ENCODE results near the gene TUBB.

TUBB gene

DNA sequence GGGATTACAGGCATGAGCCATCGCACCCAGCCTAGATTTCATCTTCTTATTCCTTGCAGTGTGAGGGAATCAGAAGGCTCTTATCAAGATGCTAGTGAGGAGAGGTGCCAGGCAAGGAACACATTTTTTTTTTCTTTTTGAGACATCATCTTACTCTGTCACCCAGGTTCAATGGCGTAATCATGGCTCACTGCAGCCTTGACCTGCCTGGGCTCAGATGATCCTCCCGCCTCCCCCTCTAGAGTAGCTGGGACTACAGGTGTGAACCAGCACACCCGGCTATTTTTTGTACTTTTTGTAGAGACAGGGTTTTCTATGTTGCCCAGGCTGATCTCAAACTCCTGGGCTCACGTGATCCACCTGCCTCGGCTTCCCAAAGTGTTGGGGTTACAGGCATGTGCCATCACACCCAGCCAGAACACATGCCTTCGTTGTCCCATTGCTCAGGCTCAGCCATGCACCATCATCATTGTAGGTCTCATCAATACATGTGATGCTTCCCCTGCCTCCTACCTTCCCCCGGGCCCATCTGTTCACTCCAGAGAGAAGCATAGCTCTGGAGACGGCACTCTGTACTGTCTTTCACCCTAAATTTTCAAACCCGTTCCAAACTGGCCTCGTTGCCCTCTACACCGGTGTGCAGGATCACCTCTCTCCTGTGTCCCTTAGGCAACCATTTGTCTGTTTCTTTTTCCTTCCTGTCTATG is 12.2 kb downstream of the TUBB start:
- no peak overlapping the region for H3K27ac ChIP-seq
- TF ChIP-seq CTCF (IDR thresholded peaks at IDR 0.05), result no peak
- intact Hi-C loops (cut with DNase I; ENCODE audit: low total_unique reads), result no loop called here
- H3K9me3 ChIP-seq, result no peaks in the 10 kb centered on the region
- peaks cover 81 to 99% (median 93%) of the 10 kb centered on the region in 3 donors for H3K36me3 ChIP-seq
- H3K27me3 ChIP-seq, result no peaks in the 10 kb centered on the region
- H3K4me3 ChIP-seq, result no peak overlapping the region
- H3K4me1 ChIP-seq, result peaks cover 0 to 22% (median 11%) of the 10 kb centered on the region in 4 donors
- DNase-seq, result no peak

GRCh38 chr6:30735668-30736314 is 15.6 kb downstream of the TUBB start:
- intact Hi-C loops (cut with DNase I; ENCODE audit: low total_unique reads), result no loop called here
- Histone ChIP-seq H3K27me3 (no peaks in the 10 kb centered on the region), H3K4me3 (no peak overlapping the region), H3K36me3 (peaks cover 82 to 99% (median 90%) of the 10 kb centered on the region in 3 donors), H3K27ac (no peak overlapping the region), H3K9me3 (no peaks in the 10 kb centered on the region), H3K4me1 (peaks cover 0 to 41% (median 26%) of the 10 kb centered on the region in 4 donors)
- TF ChIP-seq CTCF (IDR thresholded peaks at IDR 0.05), result no peak
- DNase-seq, result no peak

GRCh38 chr6:30738532-30738931 is 18.4 kb downstream of the TUBB start:
- H3K9me3 ChIP-seq, result no peaks in the 10 kb centered on the region
- TF ChIP-seq CTCF (IDR thresholded peaks at IDR 0.05), result no peak
- no peaks in the 10 kb centered on the region for H3K27me3 ChIP-seq
- H3K4me3 ChIP-seq, result no peak overlapping the region
- no peak overlapping the region for H3K27ac ChIP-seq
- peaks cover 0 to 55% (median 34%) of the 10 kb centered on the region in 4 donors for H3K4me1 ChIP-seq
- intact Hi-C loops (cut with DNase I; ENCODE audit: low total_unique reads), result no loop called here
- DNase-seq, result no peak
- H3K36me3 ChIP-seq, result peaks cover 66 to 76% (median 75%) of the 10 kb centered on the region in 3 donors

DNA sequence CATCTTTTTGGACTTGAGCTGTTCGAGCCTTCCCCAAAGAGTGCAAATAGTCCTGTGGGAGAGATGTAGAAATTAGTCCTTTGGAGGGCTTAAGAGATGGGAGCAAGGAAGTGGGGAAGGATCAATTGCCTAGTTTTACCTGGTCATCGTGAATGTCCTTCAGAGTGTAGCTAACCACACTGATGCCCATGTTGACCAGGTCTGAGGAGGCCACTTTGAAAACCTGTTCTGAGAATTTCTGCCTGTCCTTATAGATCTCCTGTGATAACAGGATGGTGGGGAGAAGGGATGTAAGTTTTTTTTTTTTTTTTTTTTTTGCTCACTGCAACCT is 20.4 kb downstream of the TUBB start:
- Histone ChIP-seq H3K27ac (peak overlapping the region in 1 of 2 donors; percentile 97), H3K9me3 (no peaks in the 10 kb centered on the region), H3K27me3 (no peaks in the 10 kb centered on the region), H3K4me1 (peaks cover 0 to 61% (median 37%) of the 10 kb centered on the region in 4 donors), H3K36me3 (peaks cover 46 to 56% (median 55%) of the 10 kb centered on the region in 3 donors), H3K4me3 (no peak overlapping the region)
- intact Hi-C loops (cut with DNase I; ENCODE audit: low total_unique reads), result loop anchor here (5.0 to 10.0 kb wide), 3 partner anchors 82 to 344 kb away; partner anchors contain the start of gene DDR1
- TF ChIP-seq CTCF (IDR thresholded peaks at IDR 0.05), result no peak
- no peak for DNase-seq

- intact Hi-C loops (cut with DNase I; ENCODE audit: low total_unique reads), result loop anchor here (5.0 to 10.0 kb wide), 3 partner anchors 81 to 344 kb away; partner anchors contain the start of gene DDR1
- DNase-seq, result no peak
- H3K4me1 ChIP-seq, result peaks cover 0 to 61% (median 37%) of the 10 kb centered on the region in 4 donors
- no peaks in the 10 kb centered on the region for H3K9me3 ChIP-seq
- peak overlapping the region; percentile 94 to 95 for H3K4me3 ChIP-seq
- peak overlapping the region; percentile 97 to 98 for H3K27ac ChIP-seq
- no peaks in the 10 kb centered on the region for H3K27me3 ChIP-seq
- H3K36me3 ChIP-seq, result peaks cover 39 to 49% (median 48%) of the 10 kb centered on the region in 3 donors
- no peak for TF ChIP-seq CTCF (IDR thresholded peaks at IDR 0.05)
These were observed 21.1 kb downstream of the TUBB start for GRCh38 chr6:30741063-30741779.
